Nephron (organoid): ENCODE measurements around the gene HOXB3.
A peak's percentile ranks its signal among the peaks of the same experiment; 100 is the strongest.

Experiments
- H3K27ac Mint-ChIP-seq, 3 experiments: 2 replicates each; pipeline ENCODE4 v1.8.0; 2020; ENCODE audit warnings: mixed read lengths in 3 of 3, mild to moderate bottlenecking in 2 of 3, moderate library complexity in 1 of 3
- H3K27me3 Mint-ChIP-seq: 2 replicates; pipeline ENCODE4 v1.8.0; 2021; ENCODE audit warnings: low read depth, mild to moderate bottlenecking, moderate library complexity, mixed read lengths
- H3K36me3 Mint-ChIP-seq: 2 replicates; pipeline ENCODE4 v1.8.0; 2020; ENCODE audit warnings: low read depth, mixed read lengths
- H3K4me1 Mint-ChIP-seq: 2 replicates; pipeline ENCODE4 v1.8.0; 2020; ENCODE audit warnings: mixed read lengths
- H3K4me3 Mint-ChIP-seq, 3 experiments: 2 replicates each; pipeline ENCODE4 v1.8.0; 2020; ENCODE audit warnings: mild to moderate bottlenecking in 3 of 3, mixed read lengths in 3 of 3, moderate library complexity in 2 of 3
- H3K9me3 Mint-ChIP-seq: 2 replicates; pipeline ENCODE4 v1.8.0; 2020; ENCODE audit warnings: mixed read lengths
- CTCF ChIP-seq, 3 experiments: fragments of 200-600 bp; sonication (generic); IDR thresholded peaks; one replicate each; pipeline ENCODE4 v1.5.0; 2021; ENCODE audit warnings: antibody characterized with exemption in 3 of 3; ENCODE audit not compliant: unreplicated experiment in 3 of 3

The HOXB3 gene

GRCh38 chr17:48559122-48559839, 30.8 kb downstream of the HOXB3 start:
- H3K9me3 Mint-ChIP-seq: no peaks in the 10 kb centered on the region
- TF ChIP-seq CTCF (IDR thresholded peaks at IDR 0.05; ENCODE audit: unreplicated experiment in 3 of 3): no peak

GRCh38 chr17:48558831-48559121, 31.3 kb downstream of the HOXB3 start:
- peak overlapping the region; percentile 97 to 100 (median 99) for H3K27ac Mint-ChIP-seq
- no peaks in the 10 kb centered on the region for H3K9me3 Mint-ChIP-seq
- TF ChIP-seq CTCF (IDR thresholded peaks at IDR 0.05; ENCODE audit: unreplicated experiment in 3 of 3): no peak
- peaks cover 93% of the 10 kb centered on the region for H3K4me1 Mint-ChIP-seq
- H3K4me3 Mint-ChIP-seq: peak overlapping the region; percentile 56 to 78 (median 65)
- H3K36me3 Mint-ChIP-seq: peaks cover 1% of the 10 kb centered on the region
- H3K27me3 Mint-ChIP-seq: peaks cover 22% of the 10 kb centered on the region

More at GRCh38 chr17:48559122-48559839, 30.8 kb downstream of the HOXB3 start:
- H3K4me3 Mint-ChIP-seq: peak overlapping the region; percentile 56 to 78 (median 65)
- H3K27ac Mint-ChIP-seq: peak overlapping the region; percentile 97 to 100 (median 99)
- H3K4me1 Mint-ChIP-seq: peaks cover 88% of the 10 kb centered on the region
- H3K36me3 Mint-ChIP-seq: no peaks in the 10 kb centered on the region
- peaks cover 22% of the 10 kb centered on the region for H3K27me3 Mint-ChIP-seq

GRCh38 chr17:48558057-48558830, 31.8 kb downstream of the HOXB3 start:
- TF ChIP-seq CTCF (IDR thresholded peaks at IDR 0.05; ENCODE audit: unreplicated experiment in 3 of 3): no peak
- peaks cover 22% of the 10 kb centered on the region for H3K27me3 Mint-ChIP-seq
- H3K27ac Mint-ChIP-seq: peak overlapping the region; percentile 97 to 100 (median 99)
- H3K9me3 Mint-ChIP-seq: no peaks in the 10 kb centered on the region
- peak overlapping the region; percentile 56 to 78 (median 65) for H3K4me3 Mint-ChIP-seq
- peaks cover 7% of the 10 kb centered on the region for H3K36me3 Mint-ChIP-seq
- peaks cover 93% of the 10 kb centered on the region for H3K4me1 Mint-ChIP-seq

- Mint-ChIP-seq H3K36me3 (peaks cover 16% of the 10 kb centered on the region), H3K4me3 (peak overlapping the region; percentile 61 to 75 (median 67)), H3K27me3 (peaks cover 22% of the 10 kb centered on the region), H3K4me1 (peaks cover 88% of the 10 kb centered on the region), H3K27ac (peak overlapping the region; percentile 97 to 100 (median 99)), H3K9me3 (no peaks in the 10 kb centered on the region)
- no peak for TF ChIP-seq CTCF (IDR thresholded peaks at IDR 0.05; ENCODE audit: unreplicated experiment in 3 of 3)
These were observed 33.3 kb downstream of the HOXB3 start for GRCh38 chr17:48556576-48557401.

GRCh38 chr17:48556229-48556575, 33.8 kb downstream of the HOXB3 start:
- Mint-ChIP-seq H3K4me3 (peak overlapping the region; percentile 61 to 75 (median 67)), H3K27me3 (peaks cover 22% of the 10 kb centered on the region), H3K36me3 (peaks cover 18% of the 10 kb centered on the region), H3K27ac (peak overlapping the region; percentile 97 to 100 (median 99)), H3K4me1 (peaks cover 85% of the 10 kb centered on the region), H3K9me3 (no peaks in the 10 kb centered on the region)
- no peak for TF ChIP-seq CTCF (IDR thresholded peaks at IDR 0.05; ENCODE audit: unreplicated experiment in 3 of 3)
